Activated CD4-positive, alpha-beta T cell treated with anti-CD3 and anti-CD28 coated beads, Interleukin-2, amount 50 U/mL, for 48 hours (primary cell): ENCODE results near the gene TMEM185B.
"Not testable (repeated sequence)": the region's sequence is repeated elsewhere in the genome, so short reads cannot be mapped to it uniquely, and the experiment has no call there.

Source experiments
- DNase-seq, 2 experiments: peaks; one replicate each; pipeline ENCODE4 v3.0.0-alpha.2; 2020

The TMEM185B gene

DNA sequence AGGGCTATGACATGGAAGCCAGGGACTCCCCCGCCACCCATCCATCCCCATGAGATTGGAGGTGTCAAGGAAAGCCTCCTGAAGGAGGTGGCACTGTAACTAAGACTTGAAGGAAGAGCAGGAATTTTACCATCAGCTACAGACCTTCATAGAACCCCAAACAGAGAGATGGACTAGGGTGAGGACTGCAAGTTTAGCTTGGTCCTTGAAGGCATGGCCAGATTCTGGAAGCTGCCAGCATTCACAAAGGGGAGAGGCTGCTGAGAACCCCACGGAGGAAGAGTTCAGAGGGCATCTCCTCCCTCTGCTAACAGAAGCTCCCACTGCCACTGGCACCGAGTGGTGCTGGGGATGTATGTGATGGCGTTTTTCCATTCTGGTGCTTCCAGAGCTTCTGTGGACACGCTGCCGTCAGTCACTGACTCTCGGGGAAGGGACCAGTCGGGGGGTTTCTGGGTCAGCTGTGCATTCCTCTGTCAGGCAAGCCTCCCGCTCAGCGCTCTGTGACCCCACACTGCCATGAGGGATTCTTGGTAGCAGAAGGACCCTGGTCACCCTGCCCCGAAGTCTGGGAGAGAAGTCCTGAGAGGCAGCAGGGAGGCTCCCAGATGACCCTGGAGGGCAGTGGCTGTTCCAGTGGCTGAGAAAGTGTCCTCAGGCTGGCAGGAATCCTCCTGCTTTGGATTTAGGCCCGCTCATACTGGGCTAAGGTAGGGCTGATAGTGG is 18.1 kb downstream of the TMEM185B start:
- DNase-seq: no peak

DNA sequence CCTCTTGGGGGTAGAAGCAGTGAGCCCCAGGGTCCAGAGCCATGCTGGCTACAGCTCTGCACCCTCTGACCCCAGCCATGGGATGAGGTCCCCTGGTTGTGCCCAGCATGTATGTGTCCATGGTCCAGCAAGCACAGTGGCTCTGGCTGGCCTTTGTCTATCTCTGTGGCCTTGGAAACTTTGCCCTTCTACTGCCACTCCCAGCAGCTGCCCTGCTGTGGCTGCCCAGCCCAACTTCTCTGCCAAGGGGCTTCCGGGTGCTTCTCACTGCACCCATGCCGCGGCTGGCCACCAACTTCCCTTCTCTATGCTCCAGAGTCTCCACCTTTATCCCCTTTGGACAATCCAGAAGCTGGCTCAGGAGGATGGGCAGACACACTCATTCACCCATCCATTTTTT is 18.8 kb downstream of the TMEM185B start:
- no peak for DNase-seq

- DNase-seq: no peak
Measured at GRCh38 chr2:120204022-120204405, 19.2 kb downstream of the TMEM185B start.

- no peak for DNase-seq
Measured at GRCh38 chr2:120203251-120204021, 19.8 kb downstream of the TMEM185B start.

DNA sequence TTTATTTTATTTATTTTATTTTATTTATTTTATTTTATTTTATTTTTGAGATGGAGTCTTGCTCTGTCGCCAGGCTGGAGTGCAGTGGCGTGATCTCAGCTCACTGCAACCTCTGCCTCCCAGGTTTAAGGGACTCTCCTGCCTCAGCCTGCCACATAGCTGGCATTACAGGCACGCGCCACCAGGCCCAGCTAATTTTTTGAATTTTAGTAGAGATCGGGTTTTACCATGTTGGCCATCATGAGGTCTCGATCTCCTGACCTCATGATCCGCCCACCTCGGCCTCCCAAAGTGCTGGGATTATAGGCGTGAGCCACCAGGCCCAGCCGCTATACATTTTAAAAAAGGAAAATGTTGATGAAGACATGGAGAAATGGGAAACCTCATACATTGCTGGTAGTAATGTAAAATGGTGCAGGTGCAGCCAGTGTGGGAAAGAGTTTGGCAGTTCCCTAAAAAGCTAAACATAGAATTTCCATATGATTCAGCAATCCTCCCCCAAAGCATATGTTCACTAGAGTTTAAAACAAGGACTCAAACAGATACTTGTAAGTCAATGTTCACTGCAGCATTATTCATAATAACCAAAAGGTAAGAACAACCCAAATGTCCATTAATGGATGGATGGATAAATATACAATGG is 23.3 kb downstream of the TMEM185B start:
- not testable (repeated sequence) for DNase-seq

- no peak for DNase-seq
Measured at GRCh38 chr2:120195553-120195952, 27.6 kb downstream of the TMEM185B start.

GRCh38 chr2:120192280-120192679 is 30.9 kb downstream of the TMEM185B start:
- DNase-seq: no peak

DNA sequence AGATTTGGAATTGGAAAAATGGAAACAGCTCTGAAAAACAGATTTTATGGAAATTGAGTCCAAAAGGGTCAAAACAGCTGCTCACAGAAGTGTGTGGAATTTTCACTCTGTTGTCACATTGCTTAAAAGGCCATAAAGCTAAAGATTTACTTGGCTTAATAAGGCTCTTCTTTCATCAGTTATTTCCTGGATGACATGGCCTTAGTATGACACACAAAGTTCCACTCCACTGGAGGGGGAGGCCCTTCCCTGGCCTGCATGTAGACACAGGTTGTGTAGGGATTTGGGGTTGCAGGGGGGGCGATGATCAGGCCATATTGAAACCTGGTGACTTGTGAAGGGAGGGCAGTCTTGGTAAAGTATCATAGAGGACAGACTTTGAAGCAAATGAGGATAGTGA is 34.0 kb downstream of the TMEM185B start:
- no peak for DNase-seq

DNA sequence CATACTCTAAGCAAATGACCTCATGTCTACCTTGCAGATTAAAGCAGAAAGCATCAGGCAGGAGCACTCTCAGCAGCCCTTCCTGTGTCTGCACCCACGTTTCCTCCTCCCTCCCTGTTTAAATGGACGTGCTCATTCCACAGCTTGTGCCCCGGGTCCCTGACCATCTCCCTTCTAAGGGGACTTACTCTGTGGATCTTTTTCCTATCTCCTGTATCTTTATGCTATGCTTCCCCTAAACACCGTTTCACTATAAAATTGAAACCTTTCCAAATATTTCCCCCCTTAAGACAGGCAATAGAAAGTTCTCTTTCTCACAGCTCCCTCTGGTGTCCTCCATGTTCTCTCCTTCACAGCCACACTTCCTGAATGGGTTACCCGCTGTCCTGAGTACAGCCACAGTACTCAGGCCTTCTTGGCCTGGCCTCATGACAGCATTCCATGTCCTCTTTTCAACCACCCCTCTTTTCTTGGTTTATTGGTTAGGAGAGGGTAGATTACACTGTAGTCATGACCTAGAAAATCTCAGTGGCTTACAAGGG is 41.1 kb downstream of the TMEM185B start:
- DNase-seq: no peak

DNA sequence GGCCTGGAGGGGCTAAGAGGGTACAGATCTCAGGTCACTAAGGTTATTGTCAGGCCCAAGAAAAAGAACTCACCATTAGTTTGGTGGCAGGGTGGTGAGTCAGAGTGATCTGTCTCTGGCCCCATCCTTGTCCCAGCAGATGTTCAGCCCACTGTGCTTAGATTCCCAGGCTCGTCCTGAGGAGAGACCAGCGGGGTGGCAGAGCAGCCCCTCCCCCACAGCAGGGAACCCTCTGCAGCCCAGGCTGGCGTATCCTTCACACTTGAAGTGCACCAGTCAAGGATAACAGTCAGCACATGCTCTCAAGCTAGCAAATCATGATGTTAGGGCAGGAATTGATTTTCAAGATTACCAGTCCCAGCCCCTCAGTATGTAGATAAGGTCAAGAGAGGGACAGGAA is 43.1 kb downstream of the TMEM185B start:
- DNase-seq: no peak

GRCh38 chr2:120179396-120179795 is 43.8 kb downstream of the TMEM185B start:
- no peak for DNase-seq

GRCh38 chr2:120177973-120178372 is 45.2 kb downstream of the TMEM185B start:
- DNase-seq: no peak

DNA sequence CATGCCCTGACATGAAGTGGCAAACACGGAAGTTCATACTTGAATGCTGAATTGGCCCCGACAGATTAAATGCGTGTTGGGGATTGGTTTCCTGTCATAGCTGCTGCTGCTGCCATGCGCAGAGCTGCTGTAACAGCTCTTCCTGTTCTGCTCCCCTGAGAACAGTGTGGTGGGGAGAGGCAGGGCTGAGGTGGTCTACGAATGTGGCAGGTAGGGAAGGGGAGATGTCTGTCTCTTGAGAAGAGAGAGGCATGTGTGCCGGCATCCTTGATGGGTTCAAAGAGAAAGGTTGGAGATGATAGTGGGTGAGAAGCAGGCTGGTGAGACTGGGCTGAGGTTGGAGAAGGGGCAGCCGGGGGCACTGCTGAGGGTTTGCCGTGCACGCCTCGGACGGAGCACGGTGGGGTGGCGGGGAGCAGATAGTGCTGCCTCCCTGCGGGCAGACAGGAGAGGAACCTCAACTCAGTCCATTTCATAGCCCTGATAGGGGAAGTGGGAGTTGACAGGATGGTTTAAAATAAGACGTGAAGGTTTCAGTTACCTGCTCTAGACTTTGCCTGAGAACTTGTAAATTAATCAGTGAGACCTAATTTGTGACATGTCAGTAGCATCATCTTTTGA is 46.1 kb downstream of the TMEM185B start:
- peak; percentile 75 to 81 for DNase-seq

DNA sequence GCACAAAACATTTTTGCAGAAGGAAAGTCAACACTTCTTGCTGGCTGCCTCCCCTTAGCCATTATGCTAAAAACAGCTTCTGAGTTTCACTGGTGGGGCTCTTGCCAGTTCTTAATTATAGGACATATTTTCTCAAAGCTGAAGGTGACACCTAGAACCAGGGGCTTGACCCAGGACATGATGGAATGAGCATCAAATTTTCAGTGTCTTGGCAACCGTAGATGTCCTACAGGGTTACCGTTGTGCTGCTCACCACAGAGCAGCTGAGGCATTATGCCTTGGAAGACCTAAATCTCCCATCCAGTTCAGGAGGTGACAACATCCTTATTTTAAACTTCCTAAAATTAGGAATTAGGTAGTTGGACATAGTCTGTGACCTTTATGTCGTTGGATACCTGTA is 46.7 kb downstream of the TMEM185B start:
- DNase-seq: peak in 1 of 2 experiments; percentile 13

- no peak for DNase-seq
Measured at GRCh38 chr2:120174963-120175581, 48.1 kb downstream of the TMEM185B start.
